PFSK-1 (cell line): ENCODE measurements around the gene OSBPL2.

ENCODE experiments used
- POLR2AphosphoS5 ChIP-seq: IDR thresholded peaks from 2 replicates; pipeline ENCODE4 v1.6.1; 2012; ENCODE audit warnings: low read depth, mild to moderate bottlenecking, control low read depth, low read length, moderate library complexity
- SIN3A ChIP-seq: IDR thresholded peaks from 2 replicates; pipeline ENCODE4 v1.6.1; 2012; ENCODE audit warnings: mild to moderate bottlenecking, low read length, moderate library complexity, borderline replicate concordance; ENCODE audit not compliant: insufficient read depth
- TF ChIP-seq, protein P1 (sequence below), 2 experiments: IDR thresholded peaks; 2 replicates each; pipeline versions ENCODE4 v1.6.1 to v1.8.0; 2011 to 2012; ENCODE audit warnings: low read depth in 2 of 2, low read length in 2 of 2, control low read depth in 1 of 2, inconsistent platforms in 1 of 2, mild to moderate bottlenecking in 1 of 2, moderate library complexity in 1 of 2; ENCODE audit not compliant: insufficient read depth in 1 of 2

DNA sequence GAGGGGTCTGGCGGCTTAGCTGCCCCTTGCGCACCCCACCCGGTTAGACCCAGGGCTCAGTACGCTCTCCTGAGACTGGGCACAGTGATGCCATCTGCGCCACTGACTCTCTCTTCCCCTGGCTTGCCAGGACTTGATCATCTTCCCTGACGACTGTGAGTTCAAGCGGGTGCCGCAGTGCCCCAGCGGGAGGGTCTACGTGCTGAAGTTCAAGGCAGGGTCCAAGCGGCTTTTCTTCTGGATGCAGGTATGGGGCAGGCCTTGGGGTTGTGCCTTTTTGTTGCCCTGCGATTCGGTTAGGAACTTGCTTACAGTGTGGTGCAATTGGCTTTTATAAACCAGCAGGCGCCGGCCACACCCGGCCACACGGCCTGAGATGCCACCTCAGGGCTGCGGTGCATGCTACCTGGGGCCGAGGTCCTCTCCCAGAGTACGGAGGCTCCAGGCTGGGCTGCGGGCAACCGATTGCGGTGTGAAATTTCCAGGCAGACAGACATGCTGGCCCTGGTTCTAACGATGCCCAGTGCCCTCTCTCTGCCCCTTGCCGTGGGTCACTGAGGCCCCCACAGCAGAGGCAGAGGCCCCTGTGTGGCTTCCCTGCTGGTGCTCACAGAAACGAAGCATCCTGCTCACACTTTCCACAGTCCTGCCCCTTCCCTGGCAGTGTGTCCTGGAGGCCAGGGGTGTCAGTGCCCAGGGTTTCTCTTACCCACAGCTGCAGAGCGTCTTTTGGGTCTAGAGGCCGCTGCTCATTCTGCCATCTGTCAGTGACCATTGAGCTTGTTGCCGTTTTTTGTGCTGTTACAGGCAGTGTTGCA lies 66.2 kb downstream of the OSBPL2 start:
- TF ChIP-seq, protein P1, sequence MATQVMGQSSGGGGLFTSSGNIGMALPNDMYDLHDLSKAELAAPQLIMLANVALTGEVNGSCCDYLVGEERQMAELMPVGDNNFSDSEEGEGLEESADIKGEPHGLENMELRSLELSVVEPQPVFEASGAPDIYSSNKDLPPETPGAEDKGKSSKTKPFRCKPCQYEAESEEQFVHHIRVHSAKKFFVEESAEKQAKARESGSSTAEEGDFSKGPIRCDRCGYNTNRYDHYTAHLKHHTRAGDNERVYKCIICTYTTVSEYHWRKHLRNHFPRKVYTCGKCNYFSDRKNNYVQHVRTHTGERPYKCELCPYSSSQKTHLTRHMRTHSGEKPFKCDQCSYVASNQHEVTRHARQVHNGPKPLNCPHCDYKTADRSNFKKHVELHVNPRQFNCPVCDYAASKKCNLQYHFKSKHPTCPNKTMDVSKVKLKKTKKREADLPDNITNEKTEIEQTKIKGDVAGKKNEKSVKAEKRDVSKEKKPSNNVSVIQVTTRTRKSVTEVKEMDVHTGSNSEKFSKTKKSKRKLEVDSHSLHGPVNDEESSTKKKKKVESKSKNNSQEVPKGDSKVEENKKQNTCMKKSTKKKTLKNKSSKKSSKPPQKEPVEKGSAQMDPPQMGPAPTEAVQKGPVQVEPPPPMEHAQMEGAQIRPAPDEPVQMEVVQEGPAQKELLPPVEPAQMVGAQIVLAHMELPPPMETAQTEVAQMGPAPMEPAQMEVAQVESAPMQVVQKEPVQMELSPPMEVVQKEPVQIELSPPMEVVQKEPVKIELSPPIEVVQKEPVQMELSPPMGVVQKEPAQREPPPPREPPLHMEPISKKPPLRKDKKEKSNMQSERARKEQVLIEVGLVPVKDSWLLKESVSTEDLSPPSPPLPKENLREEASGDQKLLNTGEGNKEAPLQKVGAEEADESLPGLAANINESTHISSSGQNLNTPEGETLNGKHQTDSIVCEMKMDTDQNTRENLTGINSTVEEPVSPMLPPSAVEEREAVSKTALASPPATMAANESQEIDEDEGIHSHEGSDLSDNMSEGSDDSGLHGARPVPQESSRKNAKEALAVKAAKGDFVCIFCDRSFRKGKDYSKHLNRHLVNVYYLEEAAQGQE (IDR thresholded peaks at IDR 0.05; ENCODE audit: insufficient read depth in 1 of 2, low read depth in 2 of 2, low read length in 2 of 2), result no peak
- TF ChIP-seq SIN3A, result no peak
- TF ChIP-seq POLR2AphosphoS5, result no peak
